ENCODE data around the gene GLB1L2.

- TF ChIP-seq CTCF (IDR thresholded peaks at IDR 0.05) (no peak), POLR2A (IDR thresholded peaks at IDR 0.05) (no peak), POLR2AphosphoS5 (IDR thresholded peaks at IDR 0.05) (no peak)
Observed at GRCh38 chr11:134390706-134391569, 59.1 kb downstream of the GLB1L2 start.

All from upper lobe of left lung (tissue), 4 donors.